ENCODE results near the gene DNAJC5.
A peak's percentile ranks its signal among the peaks of the same experiment; 100 is the strongest.
"Not testable (repeated sequence)": the region's sequence is repeated elsewhere in the genome, so short reads cannot be mapped to it uniquely, and the experiment has no call there.

Gene DNAJC5

GRCh38 chr20:63861981-63862901 lies 32.7 kb upstream of the DNAJC5 start:
- no peak for DNase-seq

- no peak for DNase-seq
Observed at GRCh38 chr20:63863021-63863797, 31.7 kb upstream of the DNAJC5 start.

GRCh38 chr20:63863798-63864544 lies 31.0 kb upstream of the DNAJC5 start:
- DNase-seq = peak; percentile 77

GRCh38 chr20:63864545-63864977 lies 30.4 kb upstream of the DNAJC5 start:
- no peak for DNase-seq

GRCh38 chr20:63864978-63865640 lies 29.8 kb upstream of the DNAJC5 start, which contains the start of gene TPD52L2:
Gene TPD52L2 (plus strand): TSS chr20:63865270. CDS start chr20:63865366, 96 bp downstream.
- peak; percentile 98 for DNase-seq

- not testable (repeated sequence) for DNase-seq
Observed at GRCh38 chr20:63867042-63867441, 27.9 kb upstream of the DNAJC5 start.

GRCh38 chr20:63868264-63868663 lies 26.7 kb upstream of the DNAJC5 start:
- DNase-seq = no peak

GRCh38 chr20:63873477-63873971 lies 21.4 kb upstream of the DNAJC5 start:
- DNase-seq = peak; percentile 56

- DNase-seq = not testable (repeated sequence)
Observed at GRCh38 chr20:63874241-63874640, 20.7 kb upstream of the DNAJC5 start.

- no peak for DNase-seq
Observed at GRCh38 chr20:63876489-63877036, 18.4 kb upstream of the DNAJC5 start.

GRCh38 chr20:63877755-63878470 lies 17.0 kb upstream of the DNAJC5 start:
- no peak for DNase-seq

GRCh38 chr20:63878899-63879663 lies 15.8 kb upstream of the DNAJC5 start:
- no peak for DNase-seq

- DNase-seq = not testable (repeated sequence)
Observed at GRCh38 chr20:63880901-63881300, 14.0 kb upstream of the DNAJC5 start.

GRCh38 chr20:63881451-63882226 lies 13.3 kb upstream of the DNAJC5 start:
- DNase-seq = no peak

- DNase-seq = no peak
Observed at GRCh38 chr20:63882257-63883200, 12.4 kb upstream of the DNAJC5 start.

- no peak for DNase-seq
Observed at GRCh38 chr20:63883201-63883593, 11.7 kb upstream of the DNAJC5 start.

GRCh38 chr20:63884506-63885263 lies 10.2 kb upstream of the DNAJC5 start:
- no peak for DNase-seq

Data from NK-92 treated with Interleukin-12 subunit alpha and Interleukin-12 subunit beta, amount 100 ng/mL, for 24 hours (cell line).